GM21619 (cell line): ENCODE measurements around the gene LIPJ.

Source experiments
- ATAC-seq: cut with Tn5 transposase; IDR thresholded peaks from one replicate; pipeline ENCODE4 v1.9.1; 2021; ENCODE audit not compliant: unreplicated experiment

Gene LIPJ, protein sequence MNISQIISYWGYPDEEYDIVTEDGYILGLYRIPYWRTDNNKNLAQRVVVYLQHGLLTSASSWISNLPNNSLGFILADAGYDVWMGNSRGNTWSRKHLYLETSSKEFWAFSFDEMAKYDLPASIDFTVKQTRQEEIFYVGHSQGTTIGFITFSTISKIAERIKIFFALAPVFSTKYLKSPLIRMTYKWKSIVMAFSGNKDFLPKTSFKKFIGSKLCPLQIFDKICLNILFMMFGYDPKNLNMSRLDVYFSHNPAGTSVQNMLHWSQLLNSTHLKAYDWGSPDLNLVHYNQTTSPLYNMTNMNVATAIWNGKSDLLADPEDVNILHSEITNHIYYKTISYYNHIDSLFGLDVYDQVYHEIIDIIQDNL

DNA sequence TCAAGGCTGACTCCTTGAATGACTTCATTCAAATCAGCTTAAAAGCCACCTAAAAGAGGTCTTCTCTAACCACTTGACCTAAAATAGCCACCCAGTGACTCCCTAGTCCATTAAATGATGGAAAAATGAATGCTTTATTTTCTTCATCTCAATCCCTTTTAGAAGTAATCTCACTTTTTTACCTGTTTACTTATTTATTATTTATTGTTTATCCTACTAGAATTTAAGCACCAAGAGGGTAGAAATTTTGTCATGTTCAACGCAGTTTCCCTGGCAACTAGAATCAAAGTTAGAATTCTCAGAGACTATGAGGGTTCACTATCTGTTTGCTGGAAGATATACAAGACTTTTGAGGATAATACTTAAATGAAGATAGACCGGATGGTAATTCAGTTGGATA lies at the start of gene LIPJ:
LIPJ (plus strand) TSS at position 301 of the 400 bp plus-strand sequence. CDS start 3,926 bp downstream, outside the sequence.
- no peak for ATAC-seq

DNA sequence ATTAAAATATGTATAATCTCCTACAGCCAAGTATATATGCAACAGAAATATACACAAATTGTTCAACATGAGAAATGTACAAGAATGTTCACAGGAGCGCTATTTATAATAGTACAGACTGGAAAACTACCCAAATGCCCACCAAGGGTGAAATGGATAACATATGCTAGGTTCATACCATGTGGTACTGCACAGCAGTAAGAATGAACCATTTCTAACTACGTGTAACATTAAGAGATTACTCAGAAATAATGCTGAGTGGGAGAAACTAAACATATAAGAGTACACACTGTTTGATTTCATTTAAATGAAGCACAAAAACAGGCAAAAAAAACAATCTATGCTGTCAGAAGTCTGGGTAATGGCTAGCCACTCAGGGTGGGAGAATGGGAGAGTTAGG lies 49.2 kb upstream of the LIPJ start:
- ATAC-seq, result no peak

- no peak for ATAC-seq
Observed at GRCh38 chr10:88538048-88538447, 48.5 kb upstream of the LIPJ start.

- no peak for ATAC-seq
Observed at GRCh38 chr10:88540351-88540750, 46.2 kb upstream of the LIPJ start.

GRCh38 chr10:88541116-88541626 lies 45.4 kb upstream of the LIPJ start:
- no peak for ATAC-seq

DNA sequence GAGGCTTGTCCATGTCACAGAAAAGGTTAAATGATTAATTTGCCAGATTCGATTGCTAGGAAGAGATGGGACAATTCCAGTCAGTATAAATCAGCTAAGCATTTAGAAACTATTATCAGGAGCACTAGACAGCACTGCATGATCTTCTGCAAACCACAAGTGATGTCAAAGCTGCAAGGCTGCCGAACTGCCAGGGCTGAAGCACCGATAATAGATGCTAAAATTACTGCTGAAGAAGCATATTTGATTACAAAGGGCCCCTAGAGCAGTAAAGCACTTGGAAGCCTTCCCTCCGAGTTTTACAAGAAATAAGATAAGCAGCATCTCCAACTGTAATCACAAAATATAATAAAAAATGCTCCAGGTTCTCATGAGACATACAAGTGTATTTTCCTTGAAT lies 44.0 kb upstream of the LIPJ start:
- ATAC-seq, result no peak

- ATAC-seq, result no peak
Observed at GRCh38 chr10:88544140-88544870, 42.3 kb upstream of the LIPJ start.

DNA sequence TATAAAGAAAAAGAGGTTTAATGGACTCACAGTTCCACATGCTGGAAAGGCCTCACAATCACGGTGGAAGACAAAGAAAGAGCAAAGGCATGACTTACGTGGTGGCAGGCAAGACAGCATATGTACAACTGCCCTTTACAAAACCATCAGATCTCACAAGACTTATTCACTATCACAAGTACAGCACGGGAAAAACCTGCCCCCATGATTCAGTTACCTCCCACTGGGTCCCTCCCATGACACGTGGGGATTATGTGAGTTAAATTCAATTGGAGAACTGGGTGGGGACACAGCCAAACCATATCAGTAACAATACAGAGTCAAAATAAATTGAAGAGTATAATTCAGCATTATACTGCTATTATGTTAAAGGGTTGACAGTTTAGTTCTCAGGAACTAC lies 41.2 kb upstream of the LIPJ start:
- no peak for ATAC-seq

GRCh38 chr10:88546497-88546896 lies 40.1 kb upstream of the LIPJ start:
- no peak for ATAC-seq

- no peak for ATAC-seq
Observed at GRCh38 chr10:88551246-88551645, 35.3 kb upstream of the LIPJ start.

DNA sequence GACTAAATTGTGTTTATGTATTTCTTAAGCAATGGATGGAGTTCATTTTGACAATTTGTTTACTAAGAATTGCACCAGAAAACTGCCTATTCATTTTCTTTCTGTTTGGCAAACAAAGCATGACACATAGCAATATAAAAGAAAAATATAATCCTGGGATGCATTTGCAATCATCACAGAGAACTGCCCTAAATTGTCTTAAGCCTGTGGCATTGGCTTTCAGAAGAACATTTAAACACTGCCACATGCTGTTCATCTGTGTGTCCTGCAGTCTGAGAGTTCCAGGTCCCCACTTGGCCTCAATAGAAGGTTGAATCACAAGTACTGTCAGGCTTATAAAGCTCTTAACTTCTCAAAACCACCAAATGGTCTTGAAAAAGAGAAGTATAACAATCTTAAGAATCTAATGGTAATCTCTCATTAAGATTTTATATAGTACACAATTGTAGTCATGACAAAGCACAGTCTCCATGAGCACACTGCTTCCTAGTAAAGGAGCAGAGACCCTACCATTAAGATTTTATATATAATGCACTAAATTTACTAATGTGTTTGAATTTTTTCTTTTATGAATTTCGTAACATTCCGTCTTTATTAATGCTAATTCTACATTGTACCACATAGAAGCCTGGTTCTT lies 33.3 kb upstream of the LIPJ start:
- ATAC-seq, result peak; percentile 75

- no peak for ATAC-seq
Observed at GRCh38 chr10:88555190-88555908, 31.2 kb upstream of the LIPJ start.

- ATAC-seq, result no peak
Observed at GRCh38 chr10:88557256-88557655, 29.3 kb upstream of the LIPJ start.

GRCh38 chr10:88557658-88558057 lies 28.9 kb upstream of the LIPJ start:
- ATAC-seq, result no peak

DNA sequence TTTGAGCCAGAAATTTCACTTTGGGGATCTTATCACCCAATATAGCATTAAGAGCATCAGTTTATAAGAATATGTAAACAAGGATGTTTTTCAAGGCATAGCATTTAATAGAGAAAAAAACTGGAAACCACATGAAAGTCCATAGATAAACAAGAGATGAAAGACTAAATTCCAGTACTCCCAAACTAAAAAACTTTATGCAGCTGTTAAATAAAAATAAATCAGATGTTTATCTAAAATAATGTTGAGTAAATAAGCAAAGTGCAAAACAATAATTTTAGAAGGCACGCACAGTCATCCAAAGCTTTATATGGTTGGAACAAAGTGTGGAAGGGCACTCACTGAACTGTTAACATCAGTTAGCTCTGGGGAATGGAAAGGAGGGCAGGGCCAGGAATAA lies 24.4 kb upstream of the LIPJ start:
- ATAC-seq, result no peak

DNA sequence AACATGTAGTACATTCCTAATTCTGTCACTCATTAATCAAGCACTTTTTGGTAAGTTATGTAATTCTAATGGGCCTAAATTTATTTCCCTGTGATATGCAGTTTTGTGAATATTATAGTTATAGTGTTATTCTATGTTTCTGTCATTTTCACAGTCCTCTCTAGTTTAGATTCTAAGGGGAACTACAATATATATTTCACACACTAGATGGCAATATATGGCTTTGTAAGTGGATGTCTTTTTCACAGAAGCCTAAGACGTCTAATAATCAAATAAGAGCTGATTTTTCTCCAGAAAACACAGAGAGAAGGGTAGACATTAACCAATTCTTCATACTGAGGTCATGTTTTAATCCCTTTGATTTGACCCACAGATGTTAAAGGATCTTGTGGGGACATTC lies 21.5 kb upstream of the LIPJ start:
- no peak for ATAC-seq

DNA sequence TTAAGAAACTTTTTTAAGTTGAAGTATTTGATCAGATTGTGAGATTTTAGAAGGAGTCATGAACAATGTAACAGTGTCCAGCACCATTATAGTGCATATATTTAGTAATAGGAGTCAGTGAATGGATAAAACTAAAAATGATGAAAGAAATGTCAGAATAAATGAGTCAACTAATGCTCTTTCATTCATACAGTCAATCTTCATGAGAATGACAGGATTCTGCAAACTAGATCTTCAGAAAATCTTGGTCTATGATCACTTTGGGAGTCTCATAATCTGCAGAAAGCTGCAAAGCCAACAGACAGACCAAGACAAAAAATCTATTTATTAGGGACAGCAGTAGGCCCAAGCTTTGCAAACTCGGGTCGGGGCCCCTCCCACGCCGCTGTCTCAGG lies 4.2 kb upstream of the LIPJ start:
- no peak for ATAC-seq

DNA sequence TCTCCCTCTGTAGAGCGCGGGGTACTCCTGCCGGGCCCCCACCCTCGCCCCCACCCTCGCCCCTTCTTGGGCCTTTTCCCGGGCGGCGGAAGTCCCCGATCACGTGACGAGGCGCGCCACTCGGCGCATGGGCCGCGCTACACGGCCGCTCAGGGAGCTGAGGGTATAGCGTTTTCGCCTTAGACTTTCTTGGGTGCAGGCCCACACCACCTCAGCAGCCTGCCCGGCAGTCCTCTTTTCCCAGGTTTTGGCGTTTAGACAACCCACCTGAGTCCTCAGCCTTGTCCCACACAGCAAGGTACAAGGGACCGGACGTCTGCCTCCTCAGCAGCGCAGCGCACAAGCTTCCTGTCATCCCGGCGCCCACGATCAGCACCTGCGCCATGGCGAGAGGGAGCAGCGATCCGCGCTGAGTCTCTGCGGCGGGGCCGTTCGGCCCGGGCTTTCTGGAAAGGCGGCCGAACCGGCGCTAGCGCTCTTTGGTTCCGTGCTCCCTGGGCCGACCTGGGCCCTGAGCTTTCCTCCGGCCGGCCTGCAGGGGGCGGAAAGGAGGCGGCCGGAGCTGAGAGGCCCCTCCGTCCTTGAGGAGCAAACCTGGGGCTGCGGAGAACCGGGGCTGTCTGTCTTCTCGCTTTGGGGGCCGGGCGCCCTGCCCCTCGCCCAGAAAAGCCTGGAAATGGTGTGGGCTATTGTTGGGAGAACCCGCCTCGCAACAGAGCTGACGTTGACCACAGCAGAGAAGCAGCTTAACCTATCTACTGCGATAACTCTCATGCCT lies 3.6 kb upstream of the LIPJ start, which contains the start of gene RNLS:
RNLS (minus strand) TSS at position 513 of the 778 bp plus-strand sequence.
- peak; percentile 86 for ATAC-seq

- no peak for ATAC-seq
Observed at GRCh38 chr10:88583584-88583957, 3.0 kb upstream of the LIPJ start.

GRCh38 chr10:88592381-88592780 lies 5.8 kb downstream of the LIPJ start:
- ATAC-seq, result no peak
